ENCODE data around the gene RERG. TPM values are rescaled to one million over a fixed set of nuclear protein-coding genes. Genes with fewer than 3 reads are reported as not detected.

Gene RERG
- total RNA-seq, 2 experiments from 2014 or later, result not detected

- no peak overlapping the region for H3K27ac ChIP-seq (ENCODE audit: low read depth in 1 of 2, low read length in 2 of 2)
- intact Hi-C loops (cut with DNase I, micrococcal nuclease), result no loop called here
- H3K4me3 ChIP-seq (ENCODE audit: low read length), result no peak overlapping the region
- DNase-seq (no peak), ATAC-seq (ENCODE audit: poor library complexity) (no peak)
- ChIA-PET POLR2A (interaction anchor here (0.7 kb wide), 1 partner anchor 201 kb away, joined by 3 read pairs; no protein-coding TSS in a partner anchor), CTCF (interaction anchor here (1.1 kb wide), 1 partner anchor 9 kb away, joined by 7 read pairs; the partner anchor contains the start of gene RERG)
- Mint-ChIP-seq H3K27me3 (peaks cover 33% of the 10 kb centered on the region), H3K27ac (no peak overlapping the region), H3K9me3 (no peaks in the 10 kb centered on the region), H3K36me3 (ENCODE audit: low read depth) (no peaks in the 10 kb centered on the region), H3K4me1 (ENCODE audit: low read depth) (no peaks in the 10 kb centered on the region), H3K4me3 (no peak overlapping the region)
- TF ChIP-seq CTCF (IDR thresholded peaks at IDR 0.05), result no peak
- H3K27me3 ChIP-seq (ENCODE audit: control insufficient read depth in 1 of 2, insufficient read depth in 2 of 2, low read length in 2 of 2), result peaks cover 0 to 10% of the 10 kb centered on the region in 2 experiments
- no peaks in the 10 kb centered on the region for H3K9me3 ChIP-seq (ENCODE audit: control insufficient read depth in 1 of 2, insufficient read depth in 1 of 2, low read length in 2 of 2)
- no peaks in the 10 kb centered on the region for H3K4me1 ChIP-seq (ENCODE audit: insufficient read depth, low read length)
- no peaks in the 10 kb centered on the region for H3K36me3 ChIP-seq (ENCODE audit: insufficient read depth, low read length)
Measured at GRCh38 chr12:15212930-15213329, 8.3 kb downstream of the RERG start.

GRCh38 chr12:15209782-15210181 is 11.4 kb downstream of the RERG start:
- no peak overlapping the region for H3K27ac ChIP-seq (ENCODE audit: low read depth in 1 of 2, low read length in 2 of 2)
- peaks cover 0 to 10% of the 10 kb centered on the region in 2 experiments for H3K27me3 ChIP-seq (ENCODE audit: control insufficient read depth in 1 of 2, insufficient read depth in 2 of 2, low read length in 2 of 2)
- TF ChIP-seq CTCF (IDR thresholded peaks at IDR 0.05), result no peak
- intact Hi-C loops (cut with DNase I, micrococcal nuclease), result no loop called here
- H3K9me3 Mint-ChIP-seq, result no peaks in the 10 kb centered on the region
- H3K9me3 ChIP-seq (ENCODE audit: control insufficient read depth in 1 of 2, insufficient read depth in 1 of 2, low read length in 2 of 2), result no peaks in the 10 kb centered on the region
- DNase-seq (no peak), ATAC-seq (ENCODE audit: poor library complexity) (no peak)
- H3K4me1 Mint-ChIP-seq (ENCODE audit: low read depth), result no peaks in the 10 kb centered on the region
- no peak overlapping the region for H3K27ac Mint-ChIP-seq
- no peaks in the 10 kb centered on the region for H3K36me3 Mint-ChIP-seq (ENCODE audit: low read depth)
- H3K27me3 Mint-ChIP-seq, result peaks cover 28% of the 10 kb centered on the region
- H3K4me3 ChIP-seq (ENCODE audit: low read length), result no peak overlapping the region
- no peaks in the 10 kb centered on the region for H3K4me1 ChIP-seq (ENCODE audit: insufficient read depth, low read length)
- no peaks in the 10 kb centered on the region for H3K36me3 ChIP-seq (ENCODE audit: insufficient read depth, low read length)
- H3K4me3 Mint-ChIP-seq, result no peak overlapping the region
- ChIA-PET POLR2A (interaction anchor here (1.2 kb wide), 1 partner anchor 16 kb away, joined by 3 read pairs; no protein-coding TSS in a partner anchor), CTCF (no interaction called here)

DNA sequence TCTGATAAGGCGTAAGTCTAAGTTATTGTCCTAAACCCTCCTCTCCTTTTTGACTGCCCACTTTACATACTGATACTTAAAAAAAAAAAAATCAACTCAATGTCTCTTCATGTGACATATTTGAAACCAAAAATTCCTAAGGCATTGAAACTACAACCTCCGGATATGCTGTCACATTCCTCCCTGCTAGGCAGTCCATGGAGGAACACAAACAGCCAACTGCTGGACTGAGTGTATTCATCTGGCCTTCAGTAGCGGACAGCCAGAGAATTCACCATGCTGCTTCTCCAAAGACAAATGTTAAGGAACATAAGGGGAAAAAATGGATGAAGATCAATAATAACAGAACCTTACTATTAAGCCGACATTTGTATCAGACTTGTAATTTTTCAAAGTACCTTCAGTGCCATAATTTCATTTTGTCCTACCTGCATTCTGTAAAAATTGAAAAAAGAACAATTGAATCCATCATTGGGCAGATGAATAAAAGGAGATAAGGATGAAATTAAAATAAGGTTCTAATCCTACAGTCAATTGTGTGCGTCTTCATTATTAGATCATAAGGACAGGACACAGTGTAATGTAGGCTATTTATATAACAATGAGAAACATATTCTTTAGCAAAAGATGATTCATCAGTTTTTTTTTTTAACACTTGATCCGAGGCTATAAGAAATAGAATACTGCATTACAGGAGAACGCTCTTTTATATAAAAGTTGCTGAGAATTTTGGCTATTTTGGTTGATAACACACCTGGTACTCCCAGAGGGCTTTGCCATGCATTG is 12.2 kb downstream of the RERG start:
- Mint-ChIP-seq H3K27ac (no peak overlapping the region), H3K36me3 (ENCODE audit: low read depth) (no peaks in the 10 kb centered on the region), H3K4me3 (no peak overlapping the region), H3K9me3 (no peaks in the 10 kb centered on the region), H3K27me3 (peaks cover 28% of the 10 kb centered on the region), H3K4me1 (ENCODE audit: low read depth) (no peaks in the 10 kb centered on the region)
- no peak for ATAC-seq (ENCODE audit: poor library complexity)
- DNase-seq, result no peak
- CTCF ChIA-PET, result interaction anchor here (3.3 kb wide), 1 partner anchor 13 kb away, joined by 11 read pairs; the partner anchor contains the start of gene RERG
- Histone ChIP-seq H3K27ac (ENCODE audit: low read depth in 1 of 2, low read length in 2 of 2) (no peak overlapping the region), H3K27me3 (ENCODE audit: control insufficient read depth in 1 of 2, insufficient read depth in 2 of 2, low read length in 2 of 2) (peaks cover 0 to 10% of the 10 kb centered on the region in 2 experiments), H3K4me3 (ENCODE audit: low read length) (no peak overlapping the region), H3K4me1 (ENCODE audit: insufficient read depth, low read length) (no peaks in the 10 kb centered on the region), H3K36me3 (ENCODE audit: insufficient read depth, low read length) (no peaks in the 10 kb centered on the region), H3K9me3 (ENCODE audit: control insufficient read depth in 1 of 2, insufficient read depth in 1 of 2, low read length in 2 of 2) (no peaks in the 10 kb centered on the region)
- intact Hi-C loops (cut with DNase I, micrococcal nuclease), result no loop called here
- POLR2A ChIA-PET, result interaction anchor here (1.2 kb wide), 2 partner anchors 10 to 16 kb away, joined by 3 to 5 read pairs; no protein-coding TSS in a partner anchor
- no peak for TF ChIP-seq CTCF (IDR thresholded peaks at IDR 0.05)

All from CD4-positive, alpha-beta T cell (primary cell).